Measurements from ENCODE around the gene BSDC1. TPM values are rescaled to one million over a fixed set of nuclear protein-coding genes. Genes with fewer than 3 reads are reported as not detected.

The BSDC1 gene
- total and polyA plus RNA-seq, 9 donors, result 32.6 to 48.3 (median 41.4) TPM

GRCh38 chr1:32414186-32414886, 20.1 kb upstream of the BSDC1 start:
- Histone ChIP-seq H3K4me3 (ENCODE audit: low read length) (no peak overlapping the region), H3K27ac (ENCODE audit: low read length) (no peak overlapping the region), H3K9me3 (replicated peaks; ENCODE audit: control insufficient read depth, low read depth, low read length) (peaks cover 21% of the 10 kb centered on the region), H3K4me1 (ENCODE audit: control insufficient read depth, insufficient read depth, low read length) (no peaks in the 10 kb centered on the region), H3K36me3 (ENCODE audit: control insufficient read depth, insufficient read depth, low read length) (no peaks in the 10 kb centered on the region), H3K27me3 (ENCODE audit: control insufficient read depth, insufficient read depth, low read length) (no peaks in the 10 kb centered on the region)
- 87% methylated on average over 6 of the region's 8 CpGs for WGBS (ENCODE audit: insufficient coverage)
- no peak for DNase-seq

- 65% methylated on average over 8 of the region's 10 CpGs for WGBS (ENCODE audit: insufficient coverage)
- peak; percentile 61 for DNase-seq
- Histone ChIP-seq H3K36me3 (ENCODE audit: control insufficient read depth, insufficient read depth, low read length) (no peaks in the 10 kb centered on the region), H3K27me3 (ENCODE audit: control insufficient read depth, insufficient read depth, low read length) (no peaks in the 10 kb centered on the region), H3K27ac (ENCODE audit: low read length) (no peak overlapping the region), H3K9me3 (replicated peaks; ENCODE audit: control insufficient read depth, low read depth, low read length) (peaks cover 21% of the 10 kb centered on the region), H3K4me3 (ENCODE audit: low read length) (no peak overlapping the region), H3K4me1 (ENCODE audit: control insufficient read depth, insufficient read depth, low read length) (no peaks in the 10 kb centered on the region)
These were observed 19.4 kb upstream of the BSDC1 start for GRCh38 chr1:32413507-32414185.

DNA sequence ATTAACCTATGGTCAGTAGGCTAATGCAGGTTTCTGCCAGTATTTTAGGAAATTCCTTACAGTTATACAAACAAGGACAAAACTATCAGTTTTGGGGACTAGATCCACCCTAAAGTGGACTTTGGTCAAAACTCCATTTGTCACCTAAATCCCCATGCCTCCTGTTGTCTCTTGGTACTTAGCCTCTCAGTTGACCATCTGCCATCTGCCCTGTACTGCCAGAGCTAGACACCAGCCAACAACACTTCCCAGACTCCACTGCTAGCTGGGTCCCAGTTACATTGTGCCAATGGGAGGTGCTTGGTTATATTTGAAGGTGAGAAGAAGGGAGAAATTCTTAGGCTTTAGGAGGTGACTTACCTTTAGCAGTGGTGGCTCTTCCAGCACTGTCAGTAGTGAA, 17.0 kb upstream of the BSDC1 start:
- H3K4me3 ChIP-seq (ENCODE audit: low read length), result no peak overlapping the region
- H3K4me1 ChIP-seq (ENCODE audit: control insufficient read depth, insufficient read depth, low read length), result no peaks in the 10 kb centered on the region
- no peak overlapping the region for H3K27ac ChIP-seq (ENCODE audit: low read length)
- no peaks in the 10 kb centered on the region for H3K36me3 ChIP-seq (ENCODE audit: control insufficient read depth, insufficient read depth, low read length)
- no peak for DNase-seq
- H3K27me3 ChIP-seq (ENCODE audit: control insufficient read depth, insufficient read depth, low read length), result no peaks in the 10 kb centered on the region
- H3K9me3 ChIP-seq (replicated peaks; ENCODE audit: control insufficient read depth, low read depth, low read length), result peaks cover 17% of the 10 kb centered on the region

GRCh38 chr1:32406629-32407111, 12.4 kb upstream of the BSDC1 start:
- Histone ChIP-seq H3K36me3 (ENCODE audit: control insufficient read depth, insufficient read depth, low read length) (no peaks in the 10 kb centered on the region), H3K9me3 (replicated peaks; ENCODE audit: control insufficient read depth, low read depth, low read length) (no peaks in the 10 kb centered on the region), H3K27me3 (ENCODE audit: control insufficient read depth, insufficient read depth, low read length) (no peaks in the 10 kb centered on the region), H3K4me1 (ENCODE audit: control insufficient read depth, insufficient read depth, low read length) (no peaks in the 10 kb centered on the region), H3K4me3 (ENCODE audit: low read length) (no peak overlapping the region), H3K27ac (ENCODE audit: low read length) (no peak overlapping the region)
- no peak for DNase-seq
- whole genome bisulfite sequencing (ENCODE audit: insufficient coverage), result 93% methylated on average over 3 of the region's 4 CpGs

GRCh38 chr1:32405672-32406467, 11.6 kb upstream of the BSDC1 start:
- Histone ChIP-seq H3K9me3 (replicated peaks; ENCODE audit: control insufficient read depth, low read depth, low read length) (no peaks in the 10 kb centered on the region), H3K27me3 (ENCODE audit: control insufficient read depth, insufficient read depth, low read length) (no peaks in the 10 kb centered on the region), H3K36me3 (ENCODE audit: control insufficient read depth, insufficient read depth, low read length) (no peaks in the 10 kb centered on the region), H3K27ac (ENCODE audit: low read length) (no peak overlapping the region), H3K4me1 (ENCODE audit: control insufficient read depth, insufficient read depth, low read length) (peaks cover 3% of the 10 kb centered on the region), H3K4me3 (ENCODE audit: low read length) (no peak overlapping the region)
- WGBS (ENCODE audit: insufficient coverage), result 100% methylated on average over 2 of the region's 4 CpGs
- DNase-seq, result no peak

DNA sequence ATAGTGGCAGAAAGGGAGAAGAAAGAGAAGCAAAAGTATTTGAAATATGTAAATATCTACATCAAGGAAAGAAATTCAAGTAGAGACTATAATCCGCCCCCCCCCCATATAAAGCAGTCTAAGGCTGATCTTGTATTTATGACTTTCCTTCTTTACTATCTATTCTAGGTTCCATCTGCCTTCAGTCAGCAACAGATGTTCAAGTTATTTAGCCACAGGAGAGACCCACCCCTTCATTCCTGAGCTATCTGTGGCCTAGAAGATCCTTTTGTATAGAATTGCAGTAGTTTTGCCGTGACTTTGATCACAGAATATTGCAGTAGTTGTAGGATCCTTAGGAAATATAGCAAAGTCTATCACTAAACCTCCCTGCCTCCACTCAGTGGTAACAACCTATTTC, 10.7 kb upstream of the BSDC1 start:
- peaks cover 4% of the 10 kb centered on the region for H3K4me1 ChIP-seq (ENCODE audit: control insufficient read depth, insufficient read depth, low read length)
- no peak overlapping the region for H3K27ac ChIP-seq (ENCODE audit: low read length)
- H3K4me3 ChIP-seq (ENCODE audit: low read length), result no peak overlapping the region
- no peaks in the 10 kb centered on the region for H3K27me3 ChIP-seq (ENCODE audit: control insufficient read depth, insufficient read depth, low read length)
- no peaks in the 10 kb centered on the region for H3K36me3 ChIP-seq (ENCODE audit: control insufficient read depth, insufficient read depth, low read length)
- DNase-seq, result no peak
- H3K9me3 ChIP-seq (replicated peaks; ENCODE audit: control insufficient read depth, low read depth, low read length), result no peaks in the 10 kb centered on the region
- WGBS (ENCODE audit: insufficient coverage), result no CpG with 5 or more reads among the region's 2 CpGs

DNA sequence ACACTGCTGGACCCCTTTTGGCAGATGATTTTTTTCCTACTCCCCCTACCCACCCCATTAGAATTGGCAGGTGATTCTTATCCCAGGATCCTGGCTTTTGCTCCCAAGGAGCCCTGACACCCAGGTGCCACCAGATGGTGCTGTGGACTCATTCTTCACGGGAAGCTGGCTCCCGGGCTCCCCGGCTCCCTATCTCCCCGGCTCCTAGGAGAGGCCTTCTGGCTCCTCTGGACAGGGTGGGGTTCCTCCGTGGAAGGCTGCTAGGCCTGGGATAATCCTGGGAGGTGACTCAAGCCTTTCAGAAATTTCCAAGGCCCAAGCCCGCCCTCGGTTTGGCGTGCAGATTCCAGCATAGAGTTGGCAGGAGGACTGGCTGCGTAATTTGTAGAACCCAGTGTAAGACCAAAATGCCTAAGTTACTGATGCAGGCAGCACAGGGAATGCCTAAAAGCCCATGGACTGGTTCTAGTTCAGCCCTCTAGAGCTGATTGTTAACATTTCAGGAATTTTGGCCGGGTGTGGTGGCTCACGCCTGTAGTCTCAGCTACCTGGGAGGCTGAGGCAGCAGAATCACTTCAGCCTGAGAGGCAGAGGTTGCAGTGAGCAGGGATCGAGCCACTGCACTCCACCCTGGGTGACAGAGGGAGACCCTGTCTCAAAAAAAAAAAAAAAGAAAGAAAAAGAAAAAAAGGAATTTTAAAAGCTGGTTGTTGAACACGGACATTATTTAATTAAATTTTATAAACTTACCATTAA, 6.8 kb upstream of the BSDC1 start:
- no peaks in the 10 kb centered on the region for H3K36me3 ChIP-seq (ENCODE audit: control insufficient read depth, insufficient read depth, low read length)
- WGBS (ENCODE audit: insufficient coverage), result 34% methylated on average over 11 of the region's 13 CpGs
- no peak overlapping the region for H3K4me3 ChIP-seq (ENCODE audit: low read length)
- DNase-seq, result peak; percentile 89
- H3K27me3 ChIP-seq (ENCODE audit: control insufficient read depth, insufficient read depth, low read length), result no peaks in the 10 kb centered on the region
- peak overlapping the region; percentile 32 for H3K27ac ChIP-seq (ENCODE audit: low read length)
- H3K9me3 ChIP-seq (replicated peaks; ENCODE audit: control insufficient read depth, low read depth, low read length), result no peaks in the 10 kb centered on the region
- H3K4me1 ChIP-seq (ENCODE audit: control insufficient read depth, insufficient read depth, low read length), result peaks cover 4% of the 10 kb centered on the region

- H3K9me3 ChIP-seq (replicated peaks; ENCODE audit: control insufficient read depth, low read depth, low read length), result no peaks in the 10 kb centered on the region
- DNase-seq, result no peak
- WGBS (ENCODE audit: insufficient coverage), result 85% methylated on average over 4 of the region's 4 CpGs
- H3K4me3 ChIP-seq (ENCODE audit: low read length), result no peak overlapping the region
- H3K27ac ChIP-seq (ENCODE audit: low read length), result no peak overlapping the region
- H3K27me3 ChIP-seq (ENCODE audit: control insufficient read depth, insufficient read depth, low read length), result no peaks in the 10 kb centered on the region
- peaks cover 8% of the 10 kb centered on the region for H3K4me1 ChIP-seq (ENCODE audit: control insufficient read depth, insufficient read depth, low read length)
- H3K36me3 ChIP-seq (ENCODE audit: control insufficient read depth, insufficient read depth, low read length), result no peaks in the 10 kb centered on the region
These were observed 5.6 kb upstream of the BSDC1 start for GRCh38 chr1:32399843-32400242.

DNA sequence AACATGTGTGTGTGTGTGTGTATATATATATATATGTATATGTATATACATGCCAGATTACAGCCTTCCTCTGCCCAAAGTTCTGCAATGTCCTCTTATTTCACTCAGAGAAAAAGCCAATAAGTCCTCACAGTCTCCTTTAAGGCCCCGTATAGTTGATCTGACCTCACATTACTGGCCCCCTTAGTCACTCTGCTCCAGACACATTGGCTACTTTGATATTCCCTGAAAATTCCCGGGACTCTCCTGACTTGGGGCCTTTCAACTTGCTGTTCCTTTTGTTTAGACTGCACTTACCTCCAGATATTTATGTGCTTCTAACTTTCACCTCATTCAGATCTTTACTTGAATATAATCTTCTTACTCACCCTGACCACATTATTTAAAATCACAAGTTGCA, 4.2 kb upstream of the BSDC1 start:
- H3K27ac ChIP-seq (ENCODE audit: low read length), result no peak overlapping the region
- WGBS (ENCODE audit: insufficient coverage), result 62% methylated on average over 2 of the region's 2 CpGs
- H3K9me3 ChIP-seq (replicated peaks; ENCODE audit: control insufficient read depth, low read depth, low read length), result no peaks in the 10 kb centered on the region
- H3K4me1 ChIP-seq (ENCODE audit: control insufficient read depth, insufficient read depth, low read length), result peaks cover 9% of the 10 kb centered on the region
- peaks cover under 1% of the 10 kb centered on the region for H3K36me3 ChIP-seq (ENCODE audit: control insufficient read depth, insufficient read depth, low read length)
- no peak overlapping the region for H3K4me3 ChIP-seq (ENCODE audit: low read length)
- no peaks in the 10 kb centered on the region for H3K27me3 ChIP-seq (ENCODE audit: control insufficient read depth, insufficient read depth, low read length)
- no peak for DNase-seq
